Stimulated activated naive CD8-positive, alpha-beta T cell treated with anti-CD3 and anti-CD28 coated beads, Interleukin-15, Interleukin-2, amounts not matched to agents 100 U/mL and 50 U/mL, for 24 hours (primary cell): ENCODE measurements around the gene TANGO6.

Experiments used
- ATAC-seq: fragments of 150-1000 bp; cut with Tn5 transposase; one replicate; pipeline ENCODE4 v1.10.0; 2021
- DNase-seq: peaks from one replicate; pipeline ENCODE4 v3.0.0; 2021

The TANGO6 gene

GRCh38 chr16:68910051-68910450, 66.7 kb downstream of the TANGO6 start:
- ATAC-seq (no peak), DNase-seq (no peak)

GRCh38 chr16:68915589-68915988, 72.3 kb downstream of the TANGO6 start:
- DNase-seq: no peak
- ATAC-seq: no peak

- DNase-seq: no peak
- no peak for ATAC-seq
Observed at GRCh38 chr16:68917541-68917940, 74.2 kb downstream of the TANGO6 start.

- no peak for DNase-seq
Observed at GRCh38 chr16:68920349-68920748, 77.0 kb downstream of the TANGO6 start.

GRCh38 chr16:68921637-68922036, 78.3 kb downstream of the TANGO6 start:
- DNase-seq: no peak
- ATAC-seq: no peak

More at GRCh38 chr16:68920349-68920748, 77.0 kb downstream of the TANGO6 start:
- no peak for ATAC-seq

GRCh38 chr16:68923116-68923515, 79.8 kb downstream of the TANGO6 start:
- ATAC-seq (no peak), DNase-seq (no peak)

- ATAC-seq (no peak), DNase-seq (no peak)
Observed at GRCh38 chr16:68927018-68927417, 83.7 kb downstream of the TANGO6 start.

- no peak for ATAC-seq
- no peak for DNase-seq
Observed at GRCh38 chr16:68931196-68931595, 87.9 kb downstream of the TANGO6 start.

- ATAC-seq (no peak), DNase-seq (no peak)
Observed at GRCh38 chr16:68934402-68934801, 91.1 kb downstream of the TANGO6 start.

GRCh38 chr16:68935008-68935407, 91.7 kb downstream of the TANGO6 start:
- DNase-seq (no peak), ATAC-seq (no peak)

GRCh38 chr16:68936736-68937631, 93.7 kb downstream of the TANGO6 start:
- DNase-seq (no peak), ATAC-seq (no peak)

GRCh38 chr16:68939692-68940320, 96.5 kb downstream of the TANGO6 start:
- no peak for ATAC-seq
- DNase-seq: no peak

GRCh38 chr16:68940816-68941215, 97.5 kb downstream of the TANGO6 start:
- ATAC-seq (no peak), DNase-seq (no peak)

GRCh38 chr16:68943961-68944360, 100.6 kb downstream of the TANGO6 start:
- DNase-seq (no peak), ATAC-seq (no peak)

GRCh38 chr16:68948230-68948910, 105.0 kb downstream of the TANGO6 start:
- ATAC-seq (no peak), DNase-seq (no peak)

GRCh38 chr16:68951991-68952877, 108.9 kb downstream of the TANGO6 start:
- DNase-seq (no peak), ATAC-seq (no peak)

GRCh38 chr16:68954911-68955635, 111.7 kb downstream of the TANGO6 start:
- no peak for ATAC-seq
- DNase-seq: no peak

GRCh38 chr16:68960910-68961309, 117.6 kb downstream of the TANGO6 start:
- DNase-seq (no peak), ATAC-seq (no peak)

- no peak for ATAC-seq
- no peak for DNase-seq
Observed at GRCh38 chr16:68961778-68962402, 118.6 kb downstream of the TANGO6 start.

- DNase-seq: no peak
- no peak for ATAC-seq
Observed at GRCh38 chr16:68969338-68969737, 126.0 kb downstream of the TANGO6 start.

- no peak for DNase-seq
- ATAC-seq: no peak
Observed at GRCh38 chr16:68972013-68972412, 128.7 kb downstream of the TANGO6 start.
